HG03432 (cell line): ENCODE results near the gene CMIP.
"Not testable (repeated sequence)": the region's sequence is repeated elsewhere in the genome, so short reads cannot be mapped to it uniquely, and the experiment has no call there.

Experiments
- ATAC-seq: cut with Tn5 transposase; IDR thresholded peaks from one replicate; pipeline ENCODE4 v1.9.1; 2021; ENCODE audit warnings: mild to moderate bottlenecking, moderate library complexity; ENCODE audit not compliant: unreplicated experiment

Gene CMIP

GRCh38 chr16:81421126-81421525, 23.5 kb upstream of the CMIP start:
- ATAC-seq: no peak

GRCh38 chr16:81421536-81421935, 23.1 kb upstream of the CMIP start:
- no peak for ATAC-seq

GRCh38 chr16:81422153-81422552, 22.5 kb upstream of the CMIP start:
- not testable (repeated sequence) for ATAC-seq

- ATAC-seq: no peak
Observed at GRCh38 chr16:81424771-81425170, 19.8 kb upstream of the CMIP start.

- no peak for ATAC-seq
Observed at GRCh38 chr16:81427219-81427618, 17.4 kb upstream of the CMIP start.

- peak; percentile 37 for ATAC-seq
Observed at GRCh38 chr16:81429045-81429521, 15.5 kb upstream of the CMIP start.

GRCh38 chr16:81431554-81432353, 12.9 kb upstream of the CMIP start:
- peak; percentile 41 for ATAC-seq

- ATAC-seq: no peak
Observed at GRCh38 chr16:81432937-81433557, 11.6 kb upstream of the CMIP start.

GRCh38 chr16:81435103-81435502, 9.5 kb upstream of the CMIP start:
- ATAC-seq: no peak

- ATAC-seq: no peak
Observed at GRCh38 chr16:81435567-81435966, 9.0 kb upstream of the CMIP start.

- no peak for ATAC-seq
Observed at GRCh38 chr16:81436386-81436785, 8.2 kb upstream of the CMIP start.

- no peak for ATAC-seq
Observed at GRCh38 chr16:81437865-81438264, 6.7 kb upstream of the CMIP start.

- ATAC-seq: no peak
Observed at GRCh38 chr16:81440888-81441761, 3.5 kb upstream of the CMIP start.

GRCh38 chr16:81442220-81442915, 2.2 kb upstream of the CMIP start:
- ATAC-seq: no peak

GRCh38 chr16:81442916-81443687, 1.5 kb upstream of the CMIP start:
- ATAC-seq: no peak

- no peak for ATAC-seq
Observed at GRCh38 chr16:81443688-81444447, 740 bp upstream of the CMIP start.

- ATAC-seq: peak; percentile 52
Observed at GRCh38 chr16:81445143-81445961, 744 bp downstream of the CMIP start.
